Endothelial cell of umbilical vein (primary cell): ENCODE measurements around the gene MKLN1. TPM values are rescaled to one million over a fixed set of nuclear protein-coding genes. Genes with fewer than 3 reads are reported as not detected.

ENCODE experiments used
- BruUV-seq: library from RNA; stranded (reverse); fragments of 400-500 nt; replicated peaks from 2 replicates; lab custom pipeline; 2021; lab: Mats Ljungman, UMichigan
- CTCF ChIA-PET: fragments of 300-600, 350-600 bp; sonication (Branson Sonifier 250); formaldehyde crosslinking; loops from one replicate; lab custom pipeline; 2021; ENCODE audit warnings: antibody characterized with exemption, inconsistent platforms; lab: Charles Lee
- POLR2A ChIA-PET: fragments of 300-600, 350-600 bp; sonication (Branson Sonifier 250); formaldehyde crosslinking; loops from one replicate; lab custom pipeline; 2021; ENCODE audit warnings: antibody characterized with exemption, inconsistent platforms; lab: Charles Lee
- DNase-seq: peaks from one replicate; pipeline ENCODE4 v3.0.0-alpha.2; 2011; ENCODE audit warnings: low read depth, low spot score
- FAIRE-seq: peaks from 2 replicates; lab custom pipeline; 2011; peaks lifted over from hg19 to GRCh38; lab: Jason Lieb, UNC
- H2AFZ ChIP-seq: 2 replicates; pipeline ENCODE4 v1.6.0; 2012; ENCODE audit warnings: low read depth, low read length, control low read depth, inconsistent platforms
- H3K27ac ChIP-seq: 2 replicates; pipeline ENCODE4 v1.5.1; 2011; ENCODE audit warnings: low read depth, mild to moderate bottlenecking, control low read depth, low read length, moderate library complexity; ENCODE audit not compliant: insufficient read depth
- H3K27me3 ChIP-seq, 2 experiments: 2 replicates each; pipeline versions ENCODE4 v1.6.0 to v1.6.1; 2011; ENCODE audit warnings: low read length in 2 of 2, mixed read lengths in 1 of 2; ENCODE audit not compliant: control insufficient read depth in 2 of 2, insufficient read depth in 2 of 2
- H3K36me3 ChIP-seq, 2 experiments: 2 replicates in 1 of 2; 3 replicates in 1 of 2; pipeline ENCODE4 v1.5.1; 2011; ENCODE audit warnings: low read length in 2 of 2, mild to moderate bottlenecking in 1 of 2, moderate library complexity in 1 of 2; ENCODE audit not compliant: control insufficient read depth in 2 of 2, insufficient read depth in 2 of 2; ENCODE audit errors: extremely low read depth in 1 of 2
- H3K4me1 ChIP-seq: 3 replicates; pipeline ENCODE4 v1.5.1; 2011; ENCODE audit warnings: mild to moderate bottlenecking, low read length; ENCODE audit not compliant: control insufficient read depth, insufficient read depth; ENCODE audit errors: extremely low read depth
- H3K4me2 ChIP-seq: 2 replicates; pipeline ENCODE4 v1.6.1; 2011; ENCODE audit warnings: low read length, control low read depth, mixed read lengths; ENCODE audit not compliant: insufficient read depth
- H3K4me3 ChIP-seq, 3 experiments: fragments of 200-600 bp in 1 of 3; sonication (generic), shearing (Covaris generic) in 1 of 3; replicated peaks in 1 of 3; 2 replicates each; pipeline ENCODE4 v1.5.1; 2011 to 2016; ENCODE audit warnings: control low read depth in 3 of 3, low read length in 3 of 3, mild to moderate bottlenecking in 2 of 3, inconsistent platforms in 1 of 3, low read depth in 1 of 3, moderate library complexity in 1 of 3; ENCODE audit not compliant: insufficient read depth in 1 of 3
- H3K79me2 ChIP-seq: 2 replicates; pipeline ENCODE4 v1.6.0; 2012; ENCODE audit warnings: low read length, inconsistent platforms; ENCODE audit not compliant: control insufficient read depth, insufficient read depth
- H3K9ac ChIP-seq: replicated peaks from 2 replicates; pipeline ENCODE3; 2011; ENCODE audit warnings: low read length, control low read depth; ENCODE audit not compliant: insufficient read depth; ENCODE audit errors: extremely low read depth
- H3K9me1 ChIP-seq: replicated peaks from 3 replicates; pipeline ENCODE4 v1.6.0; 2011; ENCODE audit warnings: mild to moderate bottlenecking, low read length; ENCODE audit not compliant: control insufficient read depth, insufficient read depth; ENCODE audit errors: extremely low read depth
- H3K9me3 ChIP-seq: replicated peaks from 2 replicates; pipeline ENCODE4 v1.5.1; 2012; ENCODE audit warnings: low read length, inconsistent platforms; ENCODE audit not compliant: control insufficient read depth, insufficient read depth
- H4K20me1 ChIP-seq: replicated peaks from 2 replicates; pipeline ENCODE3; 2011; ENCODE audit warnings: mild to moderate bottlenecking, low read length; ENCODE audit not compliant: control insufficient read depth, insufficient read depth; ENCODE audit errors: extremely low read depth
- CTCF ChIP-seq, 2 donors: IDR thresholded peaks; 1 replicate in 1 of 2; 2 replicates in 1 of 2; pipeline ENCODE4 v1.5.1; 2011; ENCODE audit warnings: low read length in 2 of 2, mild to moderate bottlenecking in 2 of 2, moderate library complexity in 2 of 2, control low read depth in 1 of 2, inconsistent platforms in 1 of 2, low read depth in 1 of 2; ENCODE audit not compliant: insufficient read depth in 1 of 2; ENCODE audit errors: extremely low read depth in 1 of 2
- EZH2 ChIP-seq: IDR thresholded peaks from 2 replicates; pipeline ENCODE4 v1.6.1; 2012; ENCODE audit warnings: borderline replicate concordance, low read depth, mild to moderate bottlenecking, moderate library complexity, low read length, inconsistent platforms; ENCODE audit not compliant: severe bottlenecking
- FOS ChIP-seq: IDR thresholded peaks from 2 replicates; pipeline ENCODE4 v1.6.1; 2011; ENCODE audit warnings: mild to moderate bottlenecking, low read length, moderate library complexity, borderline replicate concordance; ENCODE audit not compliant: insufficient read depth
- GATA2 ChIP-seq: IDR thresholded peaks from 2 replicates; pipeline ENCODE4 v1.7.0; 2011; ENCODE audit warnings: low read depth, mild to moderate bottlenecking, moderate library complexity, mixed read lengths, low read length; ENCODE audit not compliant: insufficient read length, insufficient read depth
- JUN ChIP-seq: IDR thresholded peaks from 2 replicates; pipeline ENCODE4 v1.6.1; 2011; ENCODE audit warnings: borderline replicate concordance, low read depth; ENCODE audit not compliant: insufficient read length, insufficient read depth
- MYC ChIP-seq: IDR thresholded peaks from one replicate; pipeline ENCODE4 v1.6.1; 2011; ENCODE audit warnings: mild to moderate bottlenecking, low read depth, low read length
- POLR2A ChIP-seq: IDR thresholded peaks from 2 replicates; pipeline ENCODE4 v1.6.1; 2012; ENCODE audit warnings: low read depth, mild to moderate bottlenecking, control low read depth, low read length
- POLR2AphosphoS5 ChIP-seq: IDR thresholded peaks from 2 replicates; pipeline ENCODE4 v1.6.1; 2012; ENCODE audit warnings: low read depth, mild to moderate bottlenecking, control low read depth, low read length, moderate library complexity; ENCODE audit not compliant: insufficient read depth
- dilution Hi-C: fragments of 300-500 bp; cut with MboI; formaldehyde crosslinking; loops from one replicate; pipeline ENCODE4 v1.15.0; 2019; ENCODE audit warnings: low sequenced_read_pairs; ENCODE audit not compliant: extremely low pct_ligation_motif_present
- intact Hi-C: fragments of 100-400 bp; cut with micrococcal nuclease; formaldehyde crosslinking; loops from one replicate; pipeline ENCODE4 v1.10.0; 2022
- polyA plus RNA-seq, 4 experiments: library from polyadenylated mRNA; depleted of rRNA in 3 of 4; stranded (reverse) in 3 of 4; unstranded in 1 of 4; fragments of >200 nt; gene quantifications; 2 replicates each; pipeline versions ENCODE4 v1.2.1 to v1.2.3, GENCODE V29; 2011 to 2012; ENCODE audit warnings: missing spikeins in 1 of 4
- total RNA-seq: library from RNA; stranded (reverse); gene quantifications from 2 replicates; pipeline ENCODE4 v1.2.3, GENCODE V29; 2021
- TF ChIP-seq, protein P1 (sequence below): IDR thresholded peaks from 2 replicates; pipeline ENCODE4 v1.6.1; 2011; ENCODE audit not compliant: insufficient read depth, insufficient read length

The MKLN1 gene
- total and polyA plus RNA-seq, 2 donors (not counting 3 experiments of a cell fraction or from before 2014, with no cell fraction given), result 12.2 to 32.1 TPM

- Histone ChIP-seq H3K27ac (no peak overlapping the region), H3K9me1 (no peaks in the 10 kb centered on the region), H3K4me2 (no peak overlapping the region), H3K4me1 (no peaks in the 10 kb centered on the region), H3K9me3 (no peaks in the 10 kb centered on the region), H3K27me3 (no peaks in the 10 kb centered on the region), H3K36me3 (no peaks in the 10 kb centered on the region), H4K20me1 (no peaks in the 10 kb centered on the region), H3K9ac (no peak overlapping the region), H3K79me2 (peaks cover 9% of the 10 kb centered on the region), H2AFZ (no peak overlapping the region), H3K4me3 (no peak overlapping the region)
- dilution Hi-C loops (no loop called here), intact Hi-C loops (no loop called here)
- no peak for FAIRE-seq
- DNase-seq, result no peak
- no TSS peak for BruUV-seq
- TF ChIP-seq POLR2AphosphoS5, result no peak
- ChIA-PET CTCF (interaction anchor here (0.6 kb wide), 2 partner anchors 49 to 321 kb away, joined by 3 read pairs; no protein-coding TSS in a partner anchor), POLR2A (no interaction called here)
Observed at GRCh38 chr7:131390275-131390674, 62.6 kb downstream of the MKLN1 start.

DNA sequence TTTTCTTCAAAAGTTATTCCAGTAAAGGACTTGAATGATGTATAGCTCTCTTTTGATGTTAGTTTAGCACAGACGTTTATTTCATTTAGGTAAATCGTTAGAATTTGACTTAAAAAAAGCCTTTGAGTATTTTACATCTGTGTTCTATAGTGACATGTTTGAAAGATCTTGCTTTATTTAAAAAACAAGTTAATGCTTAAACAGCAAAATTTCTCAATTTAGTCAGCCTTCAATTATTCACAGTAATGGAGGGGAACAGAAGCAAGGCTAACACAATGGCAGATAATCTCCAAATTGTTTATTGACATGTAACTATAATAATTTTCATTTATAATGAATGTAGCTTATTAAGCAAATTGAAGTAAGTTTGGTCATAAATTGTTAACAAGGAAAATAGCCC lies 63.5 kb downstream of the MKLN1 start:
- no peak overlapping the region for H3K4me2 ChIP-seq
- H3K4me3 ChIP-seq, result no peak overlapping the region
- H3K79me2 ChIP-seq, result peaks cover 6% of the 10 kb centered on the region
- no TSS peak for BruUV-seq
- H2AFZ ChIP-seq, result no peak overlapping the region
- no peak for FAIRE-seq
- H3K27ac ChIP-seq, result no peak overlapping the region
- CTCF ChIA-PET, result interaction anchor here (1.3 kb wide), 2 partner anchors 16 to 25 kb away, joined by 3 read pairs; no protein-coding TSS in a partner anchor
- POLR2A ChIA-PET, result no interaction called here
- no peaks in the 10 kb centered on the region for H3K36me3 ChIP-seq
- H3K9me1 ChIP-seq, result no peaks in the 10 kb centered on the region
- no peaks in the 10 kb centered on the region for H3K27me3 ChIP-seq
- no peaks in the 10 kb centered on the region for H3K9me3 ChIP-seq
- intact Hi-C loops, result no loop called here
- no peaks in the 10 kb centered on the region for H3K4me1 ChIP-seq
- H3K9ac ChIP-seq, result no peak overlapping the region
- TF ChIP-seq MYC (no peak), JUN (no peak), POLR2AphosphoS5 (no peak), GATA2 (no peak), FOS (no peak), EZH2 (no peak), POLR2A (no peak), CTCF (IDR thresholded peaks at IDR 0.05; ENCODE audit: extremely low read depth in 1 of 2, insufficient read depth in 1 of 2, low read depth in 1 of 2, low read length in 2 of 2) (no peak)
- TF ChIP-seq, protein P1, sequence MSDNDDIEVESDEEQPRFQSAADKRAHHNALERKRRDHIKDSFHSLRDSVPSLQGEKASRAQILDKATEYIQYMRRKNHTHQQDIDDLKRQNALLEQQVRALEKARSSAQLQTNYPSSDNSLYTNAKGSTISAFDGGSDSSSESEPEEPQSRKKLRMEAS, result no peak
- DNase-seq, result no peak
- H4K20me1 ChIP-seq, result no peaks in the 10 kb centered on the region
- dilution Hi-C loops, result no loop called here
